Caki2 (cell line): ENCODE data around the gene NUDT14. TPM values are rescaled to one million over a fixed set of nuclear protein-coding genes. Genes with fewer than 3 reads are reported as not detected.

Source experiments
- DNase-seq: peaks from one replicate; pipeline ENCODE4 v3.0.0-alpha.2; 2015; ENCODE audit warnings: low read depth
- in situ Hi-C: cut with HindIII; loops from 2 replicates; pipeline ENCODE4 v1.10.0; 2016; ENCODE audit warnings: low sequenced_read_pairs, low pct_unique_long_range_greater_than_20kb, mixed read lengths
- total RNA-seq: library from RNA; depleted of rRNA; stranded (reverse); fragments of >200 nt; shearing (Covaris generic); gene quantifications from 2 replicates; pipeline ENCODE4 v1.2.3, GENCODE V29; 2014; ENCODE audit warnings: low replicate concordance

NUDT14 gene
- total RNA-seq, 1 experiment from 2014 or later = 25.8 TPM

- in situ Hi-C loops = no loop called here
- no peak for DNase-seq
Observed at GRCh38 chr14:105144026-105144665, 37.0 kb downstream of the NUDT14 start.

GRCh38 chr14:105143451-105144025, 37.6 kb downstream of the NUDT14 start:
- in situ Hi-C loops = no loop called here
- no peak for DNase-seq

- in situ Hi-C loops = no loop called here
- DNase-seq = no peak
Observed at GRCh38 chr14:105142651-105143450, 38.3 kb downstream of the NUDT14 start.

GRCh38 chr14:105141486-105142281, 39.4 kb downstream of the NUDT14 start:
- in situ Hi-C loops = no loop called here

GRCh38 chr14:105141026-105141425, 40.1 kb downstream of the NUDT14 start:
- DNase-seq = no peak
- in situ Hi-C loops = no loop called here

More at GRCh38 chr14:105141486-105142281, 39.4 kb downstream of the NUDT14 start:
- no peak for DNase-seq

GRCh38 chr14:105140581-105140980, 40.5 kb downstream of the NUDT14 start:
- in situ Hi-C loops = no loop called here
- DNase-seq = no peak

GRCh38 chr14:105139831-105140239, 41.3 kb downstream of the NUDT14 start:
- in situ Hi-C loops = no loop called here
- no peak for DNase-seq

- in situ Hi-C loops = no loop called here
Observed at GRCh38 chr14:105139212-105139825, 41.8 kb downstream of the NUDT14 start.

GRCh38 chr14:105138551-105139111, 42.5 kb downstream of the NUDT14 start:
- in situ Hi-C loops = no loop called here
- no peak for DNase-seq

More at GRCh38 chr14:105139212-105139825, 41.8 kb downstream of the NUDT14 start:
- no peak for DNase-seq

GRCh38 chr14:105138021-105138541, 43.0 kb downstream of the NUDT14 start:
- in situ Hi-C loops = no loop called here

GRCh38 chr14:105137481-105138020, 43.6 kb downstream of the NUDT14 start:
- no peak for DNase-seq
- in situ Hi-C loops = no loop called here

More at GRCh38 chr14:105138021-105138541, 43.0 kb downstream of the NUDT14 start:
- DNase-seq = no peak

- DNase-seq = no peak
- in situ Hi-C loops = no loop called here
Observed at GRCh38 chr14:105136401-105137322, 44.5 kb downstream of the NUDT14 start.

GRCh38 chr14:105135700-105136395, 45.3 kb downstream of the NUDT14 start:
- DNase-seq = no peak
- in situ Hi-C loops = no loop called here

GRCh38 chr14:105132921-105133654, 48.0 kb downstream of the NUDT14 start:
- no peak for DNase-seq
- in situ Hi-C loops = no loop called here

- DNase-seq = no peak
- in situ Hi-C loops = no loop called here
Observed at GRCh38 chr14:105131241-105131640, 49.9 kb downstream of the NUDT14 start.
